NCI-H146 treated with DMSO at 0.1 percent for 48 hours (cell line): ENCODE data around the gene TRIP12.
"Not testable (repeated sequence)": the region's sequence is repeated elsewhere in the genome, so short reads cannot be mapped to it uniquely, and the experiment has no call there.

Experiments used
- DNase-seq: peaks from one replicate; lab custom pipeline; 2025; ENCODE audit not compliant: unreplicated experiment; lab: John Stamatoyannopoulos, UW

The TRIP12 gene

DNA sequence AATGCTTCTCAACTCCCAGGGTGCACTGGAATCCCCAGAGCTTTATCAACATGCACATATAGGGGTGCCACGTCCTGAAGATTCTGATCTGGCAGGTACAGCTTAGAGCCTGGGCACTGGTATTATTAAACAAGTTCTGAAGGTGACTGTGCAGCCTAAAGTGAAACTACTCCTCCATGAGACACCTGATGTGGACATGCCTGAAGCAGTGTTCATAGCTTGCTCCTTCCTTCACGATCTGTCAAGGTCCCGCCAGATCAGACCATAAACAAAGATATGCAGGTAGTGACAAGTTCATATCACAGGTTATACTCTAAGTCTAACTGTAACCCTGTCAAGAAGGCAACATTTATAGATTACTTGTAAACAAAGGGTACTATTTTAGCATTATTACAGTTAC is 142.2 kb downstream of the TRIP12 start:
- DNase-seq = no peak

DNA sequence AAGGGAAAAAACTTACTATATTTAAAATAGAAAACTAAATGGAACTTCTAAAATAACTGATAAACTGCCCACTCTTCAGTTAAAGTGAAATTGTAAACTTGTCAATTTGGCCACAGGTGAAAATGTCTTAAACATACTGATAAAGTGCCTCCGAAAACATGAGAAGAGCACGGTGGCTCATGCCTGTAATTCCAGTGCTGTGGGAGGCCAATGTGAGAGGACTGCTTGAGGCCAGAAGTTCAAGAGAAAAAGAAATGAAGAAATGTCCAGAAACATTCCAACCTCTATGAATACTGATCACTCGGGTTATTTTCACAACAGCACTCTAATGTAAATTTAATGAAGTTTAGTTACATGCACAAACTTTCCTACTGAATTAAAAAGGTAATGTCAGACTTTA is 144.1 kb downstream of the TRIP12 start:
- DNase-seq = no peak

DNA sequence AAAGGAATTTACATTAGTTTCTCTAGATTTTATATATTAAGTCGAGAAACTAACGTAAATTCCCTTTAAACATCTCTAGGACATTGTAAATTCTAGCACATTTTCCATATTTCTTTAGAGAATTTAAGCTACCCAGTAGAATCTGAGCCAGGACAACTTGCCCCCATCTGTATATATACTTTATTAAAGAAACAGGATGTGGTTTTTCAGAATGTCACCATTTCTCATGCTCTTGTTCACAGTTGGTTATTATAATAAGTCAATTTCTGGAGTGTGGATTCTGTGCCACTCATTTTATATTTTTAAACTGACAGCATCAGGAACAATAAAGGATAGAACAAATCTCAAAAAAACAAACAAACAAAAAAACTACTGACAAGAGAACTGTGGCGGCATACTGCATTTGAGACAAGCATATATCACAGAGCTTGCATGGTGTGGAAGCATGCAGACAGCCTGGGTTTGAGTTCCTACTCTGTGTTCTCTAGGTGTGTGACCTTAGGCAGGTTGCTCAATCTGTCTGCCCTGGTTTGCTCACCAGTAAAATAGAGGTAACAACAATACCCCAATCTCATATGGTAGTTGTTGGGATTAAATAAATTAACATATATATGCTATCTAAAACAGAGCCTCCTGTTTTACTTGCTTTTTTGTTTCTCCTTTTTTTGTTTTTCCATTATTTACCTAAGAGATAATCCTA is 146.0 kb downstream of the TRIP12 start:
- no peak for DNase-seq

DNA sequence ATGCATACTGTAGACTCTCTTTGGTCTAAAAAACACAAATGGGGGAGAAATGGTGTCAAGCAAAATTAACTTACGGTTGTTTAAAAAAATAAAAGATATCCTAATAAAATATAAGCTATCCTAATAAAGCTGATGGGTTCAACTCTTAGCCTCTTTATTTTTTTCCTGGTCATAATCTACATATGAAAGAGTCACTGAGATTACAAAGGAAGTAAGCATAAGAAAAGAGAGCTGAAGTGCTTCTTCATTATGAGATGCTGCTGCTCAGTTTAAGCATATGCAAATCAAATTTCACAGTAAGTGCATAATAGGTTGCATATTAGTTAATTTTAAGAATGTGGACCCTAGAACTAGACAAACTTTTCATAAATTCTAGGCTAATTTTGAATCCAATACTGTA is 147.6 kb downstream of the TRIP12 start:
- DNase-seq = no peak

DNA sequence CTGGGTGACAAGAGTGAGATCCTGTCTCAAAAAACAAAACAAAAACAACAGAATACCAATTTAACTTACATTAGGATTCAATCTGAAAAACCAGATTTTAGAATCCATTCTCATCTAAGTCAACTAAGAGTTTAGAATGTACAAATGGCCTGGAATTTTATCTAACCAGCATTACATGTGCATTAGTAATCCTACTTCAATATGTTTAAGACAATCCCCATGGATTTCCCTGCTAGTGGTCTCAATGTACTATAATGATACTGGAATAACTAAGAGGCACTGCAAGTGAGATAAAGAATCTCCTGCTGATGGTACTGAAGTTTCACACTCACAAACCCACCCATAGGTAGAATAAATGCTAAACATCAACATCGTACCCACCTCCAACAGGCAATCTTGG is 153.6 kb downstream of the TRIP12 start:
- no peak for DNase-seq

DNA sequence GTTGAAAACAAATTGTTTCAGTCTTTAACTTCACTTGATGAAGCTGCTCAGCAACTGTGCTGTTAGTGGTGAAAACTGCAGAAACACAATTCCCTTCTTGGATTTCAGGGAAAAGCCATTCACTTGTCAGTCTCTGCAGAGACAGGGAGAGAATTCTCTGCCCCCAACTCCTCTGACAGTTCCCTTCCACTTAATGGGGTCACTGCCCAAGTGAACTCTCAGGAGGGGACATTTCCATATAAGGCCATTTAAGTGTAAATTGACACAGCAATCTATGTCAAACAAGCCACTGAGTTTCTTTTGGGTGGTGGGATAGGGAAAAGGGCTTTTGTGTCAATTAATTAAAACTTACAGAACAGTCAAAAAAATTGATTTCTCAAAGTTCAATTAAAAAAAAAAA is 156.1 kb downstream of the TRIP12 start:
- no peak for DNase-seq

DNA sequence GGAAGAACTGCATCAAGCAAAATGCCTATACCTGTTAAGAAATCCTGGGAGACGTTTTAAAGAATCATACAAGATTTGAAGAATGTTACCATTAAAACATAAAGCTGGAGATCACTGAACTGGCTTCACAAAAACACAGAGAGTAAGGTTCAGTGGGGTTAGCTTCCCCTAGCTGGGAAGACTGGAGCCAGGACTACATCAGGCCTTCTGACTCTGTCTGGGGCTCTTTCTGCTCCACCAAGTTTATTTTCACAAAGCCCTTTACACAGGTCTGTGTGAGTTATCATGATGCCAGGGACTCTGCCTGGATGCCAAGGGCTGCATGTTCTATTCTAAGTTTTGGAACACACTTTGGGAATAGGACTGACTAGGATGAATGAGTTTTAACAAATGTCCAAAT is 160.1 kb downstream of the TRIP12 start:
- DNase-seq = no peak

DNA sequence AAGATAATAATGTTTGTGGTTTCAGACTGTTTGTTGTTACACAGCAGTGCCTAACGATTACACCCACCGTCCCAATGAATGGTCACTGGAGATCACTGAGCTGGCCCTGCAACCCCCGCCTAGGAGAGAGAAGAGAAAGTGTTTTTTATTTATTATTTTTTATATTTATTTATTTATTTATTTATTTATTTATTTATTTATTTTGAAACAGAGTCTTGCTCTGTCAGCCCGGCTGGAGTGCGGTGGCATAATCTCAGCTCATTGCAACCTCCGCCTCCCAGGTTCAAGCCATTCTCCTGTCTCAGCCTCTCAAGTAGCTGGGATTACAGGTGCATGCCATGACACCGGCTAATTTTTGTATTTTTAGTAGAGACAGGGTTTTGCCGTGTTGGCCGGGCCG is 164.3 kb downstream of the TRIP12 start:
- DNase-seq = not testable (repeated sequence)

DNA sequence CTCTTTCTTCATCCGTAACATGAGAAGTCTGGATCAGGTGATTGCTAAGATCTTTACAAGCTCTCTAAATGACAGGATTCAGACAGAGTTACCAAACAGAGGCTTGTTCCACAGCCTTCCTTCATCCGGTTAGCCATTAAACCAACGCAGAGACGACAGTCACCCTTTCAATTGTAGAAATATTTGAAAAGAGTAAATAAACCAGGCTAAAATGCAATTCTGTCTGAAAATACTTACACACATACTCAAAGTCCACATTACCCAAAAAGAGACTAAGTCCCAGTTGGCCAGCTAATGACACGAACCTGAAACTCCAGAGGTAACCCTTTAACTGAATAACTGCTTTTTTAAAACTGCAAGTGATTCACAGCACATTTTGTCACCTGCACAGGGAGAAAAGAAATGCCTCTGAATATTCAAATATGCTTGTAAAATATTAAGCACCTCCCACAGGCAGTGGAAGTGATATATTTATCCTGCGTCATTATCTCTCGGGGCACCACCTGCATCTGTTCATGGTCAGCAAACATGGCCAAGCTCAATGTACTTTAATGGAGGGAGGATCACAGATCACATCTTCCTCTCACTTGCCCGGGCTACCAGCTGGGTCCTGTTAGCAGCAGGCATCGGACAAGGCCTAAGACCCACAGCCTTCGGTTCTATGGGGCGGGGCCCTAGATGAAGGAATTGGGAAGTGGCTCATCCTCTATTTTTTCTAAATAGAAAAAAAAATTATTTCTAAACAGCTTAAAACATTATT is 168.7 kb downstream of the TRIP12 start:
- DNase-seq = peak; percentile 47

DNA sequence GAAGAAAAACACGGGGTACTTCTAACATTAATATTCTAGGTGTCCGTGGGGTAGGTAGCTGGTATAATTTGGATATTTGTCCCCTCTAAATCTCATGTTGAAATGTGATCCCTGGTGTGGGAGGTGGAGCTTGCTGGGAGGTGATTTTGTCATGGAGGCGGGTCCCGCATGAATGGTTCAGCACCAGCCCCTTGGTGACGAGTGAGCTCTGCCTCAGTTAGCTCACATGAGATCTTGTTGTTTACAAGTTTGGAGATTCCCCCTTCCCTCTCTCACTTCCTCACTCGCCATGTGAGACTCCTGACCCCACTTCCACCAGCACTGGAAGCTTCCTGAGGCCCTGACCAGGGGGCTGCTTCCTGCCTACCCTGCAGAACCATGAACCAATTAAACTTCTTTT is 172.0 kb downstream of the TRIP12 start:
- no peak for DNase-seq

DNA sequence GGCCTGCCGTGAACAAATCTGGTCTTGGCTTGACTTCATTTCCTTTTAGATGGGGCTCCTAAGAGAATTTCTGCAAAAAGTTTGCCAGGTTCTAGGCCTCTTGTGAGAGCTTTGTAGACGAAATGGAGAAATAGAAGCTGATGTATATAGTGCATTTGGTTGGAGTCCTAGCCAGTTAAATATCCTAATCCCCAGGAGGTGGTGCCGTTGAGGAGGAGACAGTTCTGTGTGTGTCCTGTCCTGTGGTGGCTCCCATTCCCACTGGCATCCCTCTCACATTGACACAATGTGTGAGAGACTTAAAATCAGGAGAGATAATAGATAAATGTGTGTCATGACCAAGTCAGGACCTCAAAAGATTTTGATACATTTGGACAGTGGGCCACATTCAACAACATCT is 172.9 kb downstream of the TRIP12 start:
- DNase-seq = no peak

DNA sequence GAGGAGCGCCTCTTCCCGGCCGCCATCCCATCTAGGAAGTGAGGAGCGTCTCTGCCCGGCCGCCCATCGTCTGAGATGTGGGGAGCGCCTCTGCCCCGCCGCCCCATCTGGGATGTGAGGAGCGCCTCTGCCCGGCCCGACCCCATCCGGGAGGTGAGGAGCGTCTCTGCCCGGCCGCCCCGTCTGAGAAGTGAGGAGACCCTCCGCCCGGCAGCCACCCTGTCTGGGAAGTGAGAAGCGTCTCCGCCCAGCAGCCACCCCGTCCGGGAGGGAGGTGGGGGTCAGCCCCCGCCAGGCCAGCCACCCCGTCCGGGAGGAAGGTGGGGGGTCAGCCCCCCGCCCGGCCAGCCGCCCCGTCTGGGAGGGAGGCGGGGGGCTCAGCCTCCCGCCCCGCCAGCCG is 179.1 kb downstream of the TRIP12 start:
- DNase-seq = not testable (repeated sequence)

DNA sequence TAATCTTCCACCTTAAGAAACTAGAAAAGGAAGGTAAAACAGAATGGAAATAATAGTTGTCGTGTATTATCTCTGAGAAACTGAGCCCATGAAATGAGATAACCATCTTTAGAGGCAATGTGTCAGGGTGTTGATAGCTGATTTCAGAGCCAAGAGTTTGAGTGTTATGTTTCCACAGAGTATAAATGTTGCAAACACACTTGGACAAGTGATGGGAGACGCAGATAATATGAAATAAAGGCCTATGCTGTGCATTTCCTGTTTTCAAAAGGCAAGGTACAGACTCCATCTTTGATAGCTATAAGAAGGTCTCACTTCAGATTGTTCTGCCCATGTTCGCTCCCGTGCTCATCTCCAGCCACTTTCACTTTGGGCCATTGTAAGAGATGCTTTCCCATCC is 181.5 kb downstream of the TRIP12 start:
- DNase-seq = no peak

DNA sequence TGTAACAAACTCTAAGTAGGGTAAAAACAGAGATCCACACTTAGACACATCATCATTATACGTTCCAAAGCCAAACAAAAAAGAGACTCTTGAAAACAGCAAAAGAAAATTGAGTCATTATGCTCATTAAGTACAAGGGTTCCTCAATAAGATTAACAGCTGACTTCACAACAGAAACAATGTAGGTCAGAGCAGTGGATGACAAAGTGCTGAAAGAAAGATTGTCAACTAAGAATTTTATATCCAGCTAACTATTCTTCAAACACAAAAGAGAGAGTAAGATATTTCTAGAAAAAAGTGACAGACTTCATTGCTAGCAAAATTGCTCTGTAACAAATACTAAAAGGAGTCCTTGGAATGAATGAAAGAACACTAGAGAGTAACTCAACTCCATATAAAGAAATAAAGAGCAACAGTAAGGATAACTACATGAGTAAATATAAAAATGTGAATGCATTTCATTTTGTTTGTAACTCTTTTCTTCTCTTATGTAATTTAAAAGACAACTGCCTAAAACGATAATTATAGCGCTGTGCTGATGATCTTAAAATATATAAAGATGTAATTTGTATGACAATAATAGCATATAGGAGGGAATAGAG is 183.7 kb downstream of the TRIP12 start:
- DNase-seq = no peak

DNA sequence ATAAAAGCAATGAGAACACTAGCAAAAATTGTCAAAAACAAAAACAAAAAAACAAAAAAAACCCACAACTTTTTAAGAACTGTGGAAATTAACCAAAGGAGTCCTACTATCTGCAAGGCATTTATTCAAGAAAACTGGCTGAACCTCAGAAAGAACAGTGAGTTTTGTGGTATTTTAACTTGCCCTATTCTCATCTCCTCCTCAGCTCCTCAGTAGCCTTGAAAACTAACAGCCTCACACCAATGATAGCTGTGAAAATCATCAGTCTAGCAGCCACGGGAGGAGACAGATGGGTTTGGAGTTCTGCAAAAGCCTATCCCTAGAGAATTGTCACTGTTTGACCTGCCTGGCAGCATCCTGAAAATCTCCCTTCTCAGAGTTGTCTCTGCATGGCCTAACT is 187.4 kb downstream of the TRIP12 start:
- DNase-seq = no peak

DNA sequence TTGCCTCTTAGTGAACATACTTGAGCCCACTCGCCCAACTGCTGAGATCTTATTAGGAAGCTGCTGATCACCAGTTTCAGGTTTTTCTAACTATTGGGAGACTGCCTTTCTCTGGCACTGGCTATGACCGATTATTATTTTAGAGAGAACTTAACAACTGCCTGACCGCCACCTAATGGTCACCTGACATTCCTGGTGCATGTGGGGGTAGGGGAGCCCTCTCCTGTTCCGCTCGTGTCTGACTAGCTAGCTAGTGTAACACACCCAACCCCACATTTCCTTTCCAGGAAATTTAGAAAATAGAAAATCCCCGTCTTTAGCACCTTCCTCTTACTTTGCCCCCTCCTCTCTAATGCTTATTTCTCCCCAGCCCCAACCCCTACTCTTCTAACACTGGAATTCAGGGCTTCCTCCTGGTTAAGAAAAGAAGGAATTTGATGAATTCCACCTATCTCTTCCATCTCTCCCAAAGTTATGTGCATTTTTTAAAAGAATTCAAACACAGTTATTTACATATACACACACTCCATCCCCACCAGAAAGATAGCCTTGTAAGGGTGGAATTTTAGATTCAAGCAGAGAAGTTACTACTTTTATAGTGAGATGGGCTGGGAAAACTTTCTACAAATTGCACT is 188.1 kb downstream of the TRIP12 start:
- DNase-seq = no peak

DNA sequence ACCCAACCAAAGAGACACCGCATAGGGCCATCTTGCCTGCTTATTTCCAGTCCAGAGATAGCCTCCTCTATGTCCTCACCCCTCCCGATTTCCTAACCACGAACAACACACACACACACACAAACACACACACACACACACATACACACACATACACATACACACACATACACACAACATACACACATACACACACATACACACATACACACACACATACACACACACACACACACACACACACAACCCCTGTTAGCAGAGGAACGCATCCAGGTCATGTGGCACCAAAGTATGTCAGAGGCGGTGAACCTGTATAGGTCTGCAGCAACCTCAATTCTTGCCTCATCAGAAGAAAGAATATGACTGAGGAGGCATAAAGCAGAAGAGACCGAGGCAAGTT is 188.9 kb downstream of the TRIP12 start:
- DNase-seq = no peak

DNA sequence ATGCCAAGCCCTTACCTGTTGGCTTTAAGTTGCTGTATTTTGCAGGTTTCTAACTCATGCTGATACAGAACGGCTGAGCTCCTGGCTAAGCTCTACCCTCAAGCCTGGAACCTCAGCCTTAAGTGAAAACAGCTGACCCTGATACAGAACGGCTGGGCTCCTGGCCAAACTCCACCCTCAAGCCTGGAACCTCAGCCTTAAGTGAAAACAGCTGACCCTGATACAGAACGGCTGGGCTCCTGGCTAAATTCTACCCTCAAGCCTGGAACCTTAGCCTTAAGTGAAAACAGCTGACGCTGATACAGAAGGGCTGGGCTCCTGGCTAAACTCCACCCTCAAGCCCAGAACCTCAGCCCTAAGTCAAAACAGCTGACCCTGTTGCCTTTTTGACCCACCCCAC is 189.9 kb downstream of the TRIP12 start:
- no peak for DNase-seq

DNA sequence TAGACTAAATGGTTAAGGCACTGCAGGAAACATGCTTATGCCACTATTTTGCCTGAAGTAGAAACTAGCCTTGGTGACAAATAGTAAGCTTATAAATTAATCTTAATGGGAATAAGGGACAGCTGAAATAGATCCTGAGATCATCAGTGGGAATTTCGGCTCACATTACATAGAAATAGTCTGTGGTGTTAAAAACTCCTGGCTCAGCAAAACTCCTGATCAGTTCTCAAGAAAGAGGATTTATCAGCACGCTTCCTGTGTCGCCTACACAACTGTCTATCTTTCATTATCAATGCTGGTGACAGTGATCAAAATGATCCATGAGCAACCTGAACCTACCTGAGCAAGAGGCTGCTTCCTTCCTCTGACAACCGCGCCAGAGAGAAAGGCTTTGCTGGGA is 190.4 kb downstream of the TRIP12 start:
- no peak for DNase-seq

DNA sequence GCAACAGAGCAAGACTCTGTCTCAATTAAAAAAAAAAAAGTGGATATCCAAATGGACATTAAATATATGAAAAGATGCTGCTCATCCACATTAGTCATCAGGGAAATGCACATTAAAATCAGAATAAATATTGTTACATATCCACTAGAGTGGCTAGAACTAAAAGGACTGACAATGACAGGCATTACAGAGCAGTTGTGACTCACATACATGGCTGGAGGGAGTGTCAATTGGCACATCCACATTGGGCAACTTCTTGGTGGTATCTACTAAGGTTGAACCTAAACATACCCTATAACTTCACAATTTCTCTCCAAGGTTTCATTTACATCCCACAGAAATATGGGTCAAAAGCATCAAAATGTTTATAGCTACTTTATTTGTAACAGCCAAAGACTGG is 193.4 kb downstream of the TRIP12 start:
- no peak for DNase-seq

DNA sequence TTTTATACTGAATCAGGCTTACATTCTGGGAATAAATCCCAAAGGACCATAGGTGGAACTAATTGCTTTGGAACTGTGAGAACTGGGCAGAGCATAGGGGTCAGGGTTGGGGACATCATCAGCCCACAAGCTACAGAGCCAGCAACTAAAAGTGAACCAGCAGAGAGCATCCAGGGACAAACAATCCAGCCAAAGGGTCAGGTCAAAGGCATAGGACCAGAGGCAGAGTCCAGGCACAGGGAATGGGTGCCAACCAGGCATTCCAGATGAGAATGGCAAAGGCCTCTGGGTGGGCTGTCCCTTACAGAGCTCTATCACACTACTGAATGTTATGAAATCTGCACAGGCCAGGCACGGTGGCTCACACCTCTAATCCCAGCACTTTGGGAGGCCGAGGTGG is 195.2 kb downstream of the TRIP12 start:
- no peak for DNase-seq
